H1 (cell line): ENCODE measurements around the gene ARHGAP23. TPM values are rescaled to one million over a fixed set of nuclear protein-coding genes. Genes with fewer than 3 reads are reported as not detected.

Experiments used
- CTCF ChIA-PET: fragments of 300-600 bp; sonication (Branson Sonifier 250); formaldehyde crosslinking; loops from one replicate; lab custom pipeline; 2021; ENCODE audit not compliant: partially characterized antibody; lab: Charles Lee
- POLR2A ChIA-PET: fragments of 300-600 bp; sonication (Branson Sonifier 250); formaldehyde crosslinking; loops from one replicate; lab custom pipeline; 2021; ENCODE audit warnings: inconsistent platforms; ENCODE audit not compliant: partially characterized antibody; lab: Charles Lee
- DNase-seq, 2 experiments: peaks; one replicate each; pipeline versions ENCODE4 v3.0.0 to v3.0.0-alpha.2; 2010 to 2022; ENCODE audit warnings: low spot score in 2 of 2, low read depth in 1 of 2, mixed read lengths in 1 of 2
- FAIRE-seq: peaks from 2 replicates; lab custom pipeline; 2011; peaks lifted over from hg19 to GRCh38; lab: Jason Lieb, UNC
- H2AFZ ChIP-seq: 2 replicates; pipeline ENCODE4 v1.8.1; 2012; ENCODE audit warnings: low read length, inconsistent platforms
- H2AK5ac ChIP-seq: 2 replicates; pipeline ENCODE4 v1.6.1; 2013; ENCODE audit warnings: low read depth, low read length
- H2BK120ac ChIP-seq: replicated peaks from 2 replicates; pipeline ENCODE3; 2013; ENCODE audit warnings: low read depth, low read length, inconsistent platforms
- H2BK12ac ChIP-seq: 2 replicates; pipeline ENCODE4 v1.6.1; 2013; ENCODE audit warnings: low read depth, low read length
- H2BK15ac ChIP-seq: 2 replicates; pipeline ENCODE4 v1.6.1; 2013; ENCODE audit warnings: low read length
- H2BK20ac ChIP-seq: 2 replicates; pipeline ENCODE4 v1.6.1; 2013; ENCODE audit warnings: low read length
- H2BK5ac ChIP-seq: 2 replicates; pipeline ENCODE4 v1.6.1; 2013; ENCODE audit warnings: low read depth, low read length
- H3K14ac ChIP-seq: 2 replicates; pipeline ENCODE4 v1.6.1; 2013; ENCODE audit warnings: inconsistent platforms; ENCODE audit not compliant: insufficient read length
- H3K18ac ChIP-seq: 2 replicates; pipeline ENCODE4 v1.6.1; 2013; ENCODE audit warnings: low read length; ENCODE audit errors: extremely low read depth
- H3K23ac ChIP-seq: 2 replicates; pipeline ENCODE4 v1.6.1; 2013; ENCODE audit warnings: inconsistent platforms; ENCODE audit not compliant: insufficient read length
- H3K23me2 ChIP-seq: 2 replicates; pipeline ENCODE4 v1.6.1; 2013; ENCODE audit warnings: low read depth, low read length
- H3K27ac ChIP-seq: 2 replicates; pipeline ENCODE4 v1.6.1; 2011; ENCODE audit warnings: low read depth, low read length, inconsistent platforms
- H3K27me3 ChIP-seq, 4 experiments: replicated peaks in 1 of 4; 1 replicate in 1 of 4; 2 replicates in 3 of 4; pipeline versions ENCODE4 v1.6.1 to v1.8.1; 2011 to 2013; ENCODE audit warnings: low read length in 3 of 4, mild to moderate bottlenecking in 3 of 4, inconsistent platforms in 2 of 4, mixed read lengths in 2 of 4, moderate library complexity in 1 of 4; ENCODE audit not compliant: control insufficient read depth in 3 of 4, insufficient read depth in 3 of 4; ENCODE audit errors: extremely low read depth in 1 of 4
- H3K36me3 ChIP-seq, 4 experiments: 2 replicates each; pipeline versions ENCODE4 v1.6.1 to v1.8.1; 2011 to 2013; ENCODE audit warnings: mild to moderate bottlenecking in 4 of 4, low read length in 3 of 4, moderate library complexity in 2 of 4, control low read depth in 1 of 4, inconsistent platforms in 1 of 4; ENCODE audit not compliant: insufficient read depth in 4 of 4, control insufficient read depth in 2 of 4
- H3K4ac ChIP-seq: replicated peaks from 2 replicates; pipeline ENCODE3; 2013; ENCODE audit warnings: low read length, low read depth, mixed read lengths, inconsistent platforms; ENCODE audit not compliant: insufficient read length
- H3K4me1 ChIP-seq, 4 experiments: replicated peaks in 1 of 4; 1 replicate in 1 of 4; 2 replicates in 3 of 4; pipeline versions ENCODE4 v1.6.1 to v1.8.1; 2011 to 2013; ENCODE audit warnings: low read length in 3 of 4, inconsistent platforms in 2 of 4, mixed read lengths in 1 of 4; ENCODE audit not compliant: insufficient read depth in 4 of 4, control insufficient read depth in 3 of 4
- H3K4me2 ChIP-seq, 2 experiments: 2 replicates each; pipeline versions ENCODE4 v1.6.1 to v1.8.1; 2011 to 2013; ENCODE audit warnings: low read depth in 2 of 2, low read length in 2 of 2, control low read depth in 1 of 2, inconsistent platforms in 1 of 2, mild to moderate bottlenecking in 1 of 2; ENCODE audit not compliant: insufficient read depth in 1 of 2
- H3K4me3 ChIP-seq, 4 experiments: fragments of 200-600, 300-600 bp in 1 of 4; sonication (generic), shearing (Covaris generic), sonication (Bioruptor Twin) in 1 of 4; 2 replicates each; pipeline versions ENCODE4 v1.5.1 to v1.8.1; 2011 to 2016; ENCODE audit warnings: low read length in 4 of 4, low read depth in 3 of 4, control low read depth in 2 of 4, inconsistent platforms in 2 of 4, mild to moderate bottlenecking in 2 of 4, mixed read lengths in 1 of 4, moderate library complexity in 1 of 4; ENCODE audit not compliant: insufficient read depth in 2 of 4; ENCODE audit errors: extremely low read depth in 1 of 4
- H3K56ac ChIP-seq: replicated peaks from 2 replicates; pipeline ENCODE3; 2013; ENCODE audit warnings: low read depth, mild to moderate bottlenecking, mixed read lengths, low read length, inconsistent platforms; ENCODE audit not compliant: insufficient read length
- H3K79me1 ChIP-seq: 2 replicates; pipeline ENCODE4 v1.6.1; 2013; ENCODE audit warnings: low read depth, low read length, control low read depth
- H3K79me2 ChIP-seq, 2 experiments: 2 replicates each; pipeline versions ENCODE4 v1.6.1 to v1.8.1; 2012 to 2013; ENCODE audit warnings: low read length in 2 of 2, mild to moderate bottlenecking in 2 of 2, inconsistent platforms in 1 of 2; ENCODE audit not compliant: insufficient read depth in 2 of 2, control insufficient read depth in 1 of 2
- H3K9ac ChIP-seq, 4 experiments: replicated peaks in 1 of 4; 1 replicate in 1 of 4; 2 replicates in 3 of 4; pipeline versions ENCODE4 v1.6.1 to v1.8.1; 2011 to 2013; ENCODE audit warnings: low read depth in 3 of 4, low read length in 3 of 4, control low read depth in 2 of 4, mild to moderate bottlenecking in 2 of 4, moderate library complexity in 2 of 4, inconsistent platforms in 1 of 4; ENCODE audit errors: extremely low read depth in 1 of 4
- H3K9me3 ChIP-seq, 2 experiments: 2 replicates each; pipeline versions ENCODE4 v1.6.1 to v1.8.1; 2012 to 2013; ENCODE audit warnings: mild to moderate bottlenecking in 2 of 2, moderate library complexity in 2 of 2, control low read depth in 1 of 2, inconsistent platforms in 1 of 2, low read depth in 1 of 2, low read length in 1 of 2, mixed read lengths in 1 of 2; ENCODE audit not compliant: insufficient read depth in 2 of 2
- H4K20me1 ChIP-seq, 2 experiments: replicated peaks in 1 of 2; 2 replicates each; pipeline versions ENCODE3 to v1.8.1; 2011 to 2013; ENCODE audit warnings: inconsistent platforms in 2 of 2, low read length in 2 of 2, mild to moderate bottlenecking in 1 of 2; ENCODE audit not compliant: insufficient read depth in 2 of 2, control insufficient read depth in 1 of 2
- H4K5ac ChIP-seq: 2 replicates; pipeline ENCODE4 v1.6.1; 2013; ENCODE audit warnings: low read length, low read depth, mixed read lengths, inconsistent platforms; ENCODE audit not compliant: insufficient read length
- H4K8ac ChIP-seq: 2 replicates; pipeline ENCODE4 v1.8.0; 2013; ENCODE audit warnings: mild to moderate bottlenecking, moderate library complexity, low read length, inconsistent platforms; ENCODE audit not compliant: insufficient read depth; ENCODE audit errors: extremely low read depth
- H4K91ac ChIP-seq: replicated peaks from 2 replicates; pipeline ENCODE3; 2013; ENCODE audit warnings: low read length, mixed read lengths, inconsistent platforms; ENCODE audit not compliant: insufficient read length
- ASH2L ChIP-seq: fragments of 200-600, 300-600 bp; sonication (generic); IDR thresholded peaks from one replicate; pipeline ENCODE4 v1.7.1; 2017; ENCODE audit warnings: low read length
- ATF2 ChIP-seq: IDR thresholded peaks from 2 replicates; pipeline ENCODE4 v1.6.1; 2012; ENCODE audit warnings: low read length, inconsistent platforms
- CTBP2 ChIP-seq: IDR thresholded peaks from 2 replicates; pipeline ENCODE4 v1.7.0; 2011; ENCODE audit warnings: borderline replicate concordance, mild to moderate bottlenecking, moderate library complexity, mixed read lengths, low read length; ENCODE audit not compliant: insufficient read depth, insufficient read length
- WGBS, 2 experiments: shearing (Covaris generic) in 1 of 2; methylation state at CpG; one replicate each; pipeline versions ENCODE4 v1.1.6 to v1.1.7; 2013 to 2015; ENCODE audit warnings: low lambda C conversion rate in 2 of 2, mixed read lengths in 2 of 2, inconsistent platforms in 1 of 2, low coverage in 1 of 2, missing lambda C conversion rate in 1 of 2; ENCODE audit not compliant: insufficient replicate concordance in 2 of 2, insufficient coverage in 1 of 2, insufficient read length in 1 of 2; ENCODE audit errors: extremely low coverage in 1 of 2, missing lambda C conversion rate in 1 of 2; 5-methylcytosine and 5-hydroxymethylcytosine counted together
- polyA plus RNA-seq, 7 experiments: library from polyadenylated mRNA; depleted of rRNA in 3 of 7; stranded (reverse) in 5 of 7; unstranded in 2 of 7; fragments of >200 nt in 5 of 7; fragments of 200-250 nt in 2 of 7; gene quantifications; 1 replicate in 5 of 7; 2 replicates in 1 of 7; 4 replicates in 1 of 7; pipeline versions ENCODE4 v1.2.1 to v1.2.3, GENCODE V29; 2011 to 2013; ENCODE audit warnings: missing spikeins in 2 of 7, mixed read lengths in 2 of 7
- total RNA-seq: library from RNA; stranded (reverse); fragmentation: NEBNext Ultra II Directional; extraction: Animal tissue kit (Norgen Biotek cat#: 25700); gene quantifications from 2 replicates; pipeline ENCODE4 v1.2.1, GENCODE V29; 2021

Gene ARHGAP23
- total and polyA plus RNA-seq, 2 of the 8 experiments (the other 6 are each of a cell fraction or from before 2014, with no cell fraction given), result 16.3 to 107 TPM

- Histone ChIP-seq H2BK15ac (no peak overlapping the region), H3K4me2 (no peak overlapping the region), H2AFZ (no peak overlapping the region), H3K23ac (no peak overlapping the region), H2AK5ac (no peak overlapping the region), H2BK12ac (no peak overlapping the region; the same call in 1 of the 2 replicates), H4K8ac (no peak overlapping the region; the same call in 1 of the 2 replicates), H3K27ac (no peak overlapping the region), H3K4ac (no peak overlapping the region), H4K91ac (no peak overlapping the region), H4K20me1 (no peaks in the 10 kb centered on the region), H3K4me3 (no peak overlapping the region), H3K14ac (no peak overlapping the region), H3K56ac (no peak overlapping the region), H4K5ac (no peak overlapping the region), H3K79me1 (no peaks in the 10 kb centered on the region), H2BK5ac (no peak overlapping the region), H2BK20ac (no peak overlapping the region), H3K79me2 (no peaks in the 10 kb centered on the region), H3K36me3 (no peaks in the 10 kb centered on the region), H3K27me3 (peaks cover 0 to 7% (median 1%) of the 10 kb centered on the region in 4 experiments; a peak in 3 of 7 replicates), H3K9ac (no peak overlapping the region), H3K9me3 (no peaks in the 10 kb centered on the region), H3K18ac (no peak overlapping the region), H3K4me1 (peaks cover 0 to 19% (median 5%) of the 10 kb centered on the region in 4 experiments; a peak in 5 of 7 replicates), H2BK120ac (no peak overlapping the region), H3K23me2 (no peaks in the 10 kb centered on the region)
- POLR2A ChIA-PET, result interaction anchor here (0.6 to 1.1 kb wide), 7 partner anchors 14 to 265 kb away, joined by 3 to 4 read pairs (median 3); partner anchors contain the start of gene PIP4K2B
- WGBS, 2 experiments, result 77% methylated on average over 9 of the region's 13 CpGs; no CpG with 5 or more reads in 1 of the 2 experiments
- DNase-seq, result no peak
- TF ChIP-seq ATF2, result peak; percentile 71
- no peak for TF ChIP-seq ASH2L
- no peak for TF ChIP-seq CTBP2
- no peak for FAIRE-seq
- CTCF ChIA-PET, result interaction anchor here (0.5 to 38.1 kb wide), 12 partner anchors 10 to 229 kb away, joined by 3 to 914 read pairs (median 4); partner anchors contain the start of gene SRCIN1
These were observed 105.7 kb downstream of the ARHGAP23 start for GRCh38 chr17:38533866-38534497.
